Measurements from ENCODE around the gene FAM240A.

Gene FAM240A

DNA sequence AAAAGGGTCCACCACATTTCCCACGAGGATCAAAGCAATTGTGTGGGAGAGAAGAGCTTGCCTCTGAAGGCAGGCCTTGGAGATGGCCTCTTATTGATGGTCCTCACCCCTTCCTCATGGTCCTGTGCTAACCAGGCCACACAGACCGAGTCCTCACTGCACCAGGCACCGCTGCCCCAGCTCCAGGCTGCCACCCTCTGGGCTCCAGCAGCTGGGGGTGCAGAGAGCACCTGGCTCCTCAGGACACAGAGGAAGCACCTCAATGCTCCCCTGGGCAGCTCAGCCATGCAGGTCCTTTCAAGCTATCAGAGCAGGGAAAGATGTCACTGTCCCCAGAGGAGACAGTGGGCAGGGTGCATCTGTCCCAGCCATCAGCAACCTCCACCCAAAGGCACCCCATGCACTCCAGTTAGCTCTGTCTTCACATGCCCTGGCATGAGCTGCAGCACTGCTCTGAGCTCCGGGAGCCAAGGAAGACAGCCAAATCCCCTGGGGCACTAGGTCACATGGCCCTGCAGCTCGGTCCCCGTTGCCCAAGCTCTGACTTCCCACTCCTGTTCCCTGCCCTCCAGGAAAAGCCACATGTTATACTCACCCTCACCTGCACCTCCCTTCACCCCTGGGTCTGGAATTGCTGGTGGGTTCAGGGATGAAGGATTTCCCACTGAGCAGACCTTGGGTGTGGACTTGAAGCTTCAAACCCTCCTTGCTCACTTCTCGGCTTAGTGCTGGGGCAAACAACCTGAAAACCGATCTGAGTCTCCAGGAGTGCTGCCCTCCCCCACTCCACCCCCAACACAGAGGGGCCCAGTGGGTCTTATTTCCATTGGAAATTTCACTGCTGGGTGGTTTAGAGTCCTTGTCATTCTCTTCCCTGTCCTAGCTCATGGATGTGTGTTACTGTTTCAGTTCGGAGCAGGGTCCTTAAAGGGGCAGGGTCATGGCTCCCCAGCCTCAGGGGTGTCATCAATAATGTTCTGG, 48.5 kb downstream of the FAM240A start:
- Mint-ChIP-seq H3K27me3 (ENCODE audit: low read depth) (peaks cover 43% of the 10 kb centered on the region), H3K9me3 (no peaks in the 10 kb centered on the region), H3K4me1 (peaks cover 67% of the 10 kb centered on the region), H3K4me3 (no peak overlapping the region), H3K36me3 (ENCODE audit: low read depth) (no peaks in the 10 kb centered on the region), H3K27ac (no peak overlapping the region)
- TF ChIP-seq, protein P1, sequence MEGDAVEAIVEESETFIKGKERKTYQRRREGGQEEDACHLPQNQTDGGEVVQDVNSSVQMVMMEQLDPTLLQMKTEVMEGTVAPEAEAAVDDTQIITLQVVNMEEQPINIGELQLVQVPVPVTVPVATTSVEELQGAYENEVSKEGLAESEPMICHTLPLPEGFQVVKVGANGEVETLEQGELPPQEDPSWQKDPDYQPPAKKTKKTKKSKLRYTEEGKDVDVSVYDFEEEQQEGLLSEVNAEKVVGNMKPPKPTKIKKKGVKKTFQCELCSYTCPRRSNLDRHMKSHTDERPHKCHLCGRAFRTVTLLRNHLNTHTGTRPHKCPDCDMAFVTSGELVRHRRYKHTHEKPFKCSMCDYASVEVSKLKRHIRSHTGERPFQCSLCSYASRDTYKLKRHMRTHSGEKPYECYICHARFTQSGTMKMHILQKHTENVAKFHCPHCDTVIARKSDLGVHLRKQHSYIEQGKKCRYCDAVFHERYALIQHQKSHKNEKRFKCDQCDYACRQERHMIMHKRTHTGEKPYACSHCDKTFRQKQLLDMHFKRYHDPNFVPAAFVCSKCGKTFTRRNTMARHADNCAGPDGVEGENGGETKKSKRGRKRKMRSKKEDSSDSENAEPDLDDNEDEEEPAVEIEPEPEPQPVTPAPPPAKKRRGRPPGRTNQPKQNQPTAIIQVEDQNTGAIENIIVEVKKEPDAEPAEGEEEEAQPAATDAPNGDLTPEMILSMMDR (IDR thresholded peaks at IDR 0.05; ENCODE audit: unreplicated experiment in 3 of 3), result no peak

DNA sequence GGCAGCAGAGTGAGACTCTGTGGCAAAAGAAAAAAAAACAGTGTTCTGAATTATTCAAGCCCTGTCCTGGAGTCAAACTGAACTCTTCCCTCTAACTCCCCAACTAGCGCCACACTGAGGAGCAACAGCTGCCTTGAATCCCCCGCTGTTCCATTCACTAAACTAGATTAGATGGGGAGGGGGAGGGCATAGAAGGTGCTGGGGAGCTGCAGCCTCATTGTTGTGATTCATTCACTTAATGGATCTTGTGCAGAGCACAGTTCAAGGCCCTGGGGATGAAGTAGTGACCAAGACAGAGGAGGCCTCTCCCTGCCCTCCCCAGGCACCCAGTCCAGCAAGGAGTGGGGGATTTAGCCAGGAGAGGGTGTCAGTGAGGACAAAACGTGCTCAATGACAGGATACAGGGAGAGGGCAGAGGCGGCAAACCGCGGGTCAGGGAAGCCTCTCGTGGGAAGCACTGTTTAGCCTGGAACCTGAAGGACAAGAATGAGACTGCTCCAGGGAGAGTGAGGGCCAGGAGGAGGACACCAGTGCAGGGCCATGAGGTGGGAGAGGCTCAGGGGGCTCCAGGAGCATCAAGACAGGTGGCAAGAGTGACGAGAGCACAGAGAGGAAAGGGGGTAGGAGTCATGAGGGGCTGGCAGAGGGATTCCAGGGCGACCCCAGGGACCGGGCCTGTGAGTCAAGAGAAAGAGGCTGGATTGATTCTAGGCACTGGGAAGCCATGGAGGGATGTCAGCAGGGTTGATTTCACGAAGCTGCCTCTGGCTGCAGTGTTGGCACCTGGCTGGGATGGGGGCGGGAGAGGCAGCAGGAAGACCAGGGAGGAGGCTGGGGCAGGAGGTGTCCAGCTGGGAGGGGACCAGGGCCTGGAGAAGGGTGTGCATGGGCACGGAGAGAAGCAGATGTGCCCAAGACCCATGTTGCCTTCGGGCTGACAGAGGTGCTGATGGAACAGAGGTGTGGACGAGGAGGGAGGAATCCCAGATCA, 49.7 kb downstream of the FAM240A start:
- H3K36me3 Mint-ChIP-seq (ENCODE audit: low read depth), result no peaks in the 10 kb centered on the region
- peak overlapping the region; percentile 29 to 42 (median 37) for H3K4me3 Mint-ChIP-seq
- TF ChIP-seq, protein P1 (IDR thresholded peaks at IDR 0.05; ENCODE audit: unreplicated experiment in 3 of 3), result no peak
- H3K27ac Mint-ChIP-seq, result peak overlapping the region; percentile 73 to 91 (median 77)
- H3K27me3 Mint-ChIP-seq (ENCODE audit: low read depth), result peaks cover 39% of the 10 kb centered on the region
- H3K4me1 Mint-ChIP-seq, result peaks cover 77% of the 10 kb centered on the region
- H3K9me3 Mint-ChIP-seq, result no peaks in the 10 kb centered on the region

DNA sequence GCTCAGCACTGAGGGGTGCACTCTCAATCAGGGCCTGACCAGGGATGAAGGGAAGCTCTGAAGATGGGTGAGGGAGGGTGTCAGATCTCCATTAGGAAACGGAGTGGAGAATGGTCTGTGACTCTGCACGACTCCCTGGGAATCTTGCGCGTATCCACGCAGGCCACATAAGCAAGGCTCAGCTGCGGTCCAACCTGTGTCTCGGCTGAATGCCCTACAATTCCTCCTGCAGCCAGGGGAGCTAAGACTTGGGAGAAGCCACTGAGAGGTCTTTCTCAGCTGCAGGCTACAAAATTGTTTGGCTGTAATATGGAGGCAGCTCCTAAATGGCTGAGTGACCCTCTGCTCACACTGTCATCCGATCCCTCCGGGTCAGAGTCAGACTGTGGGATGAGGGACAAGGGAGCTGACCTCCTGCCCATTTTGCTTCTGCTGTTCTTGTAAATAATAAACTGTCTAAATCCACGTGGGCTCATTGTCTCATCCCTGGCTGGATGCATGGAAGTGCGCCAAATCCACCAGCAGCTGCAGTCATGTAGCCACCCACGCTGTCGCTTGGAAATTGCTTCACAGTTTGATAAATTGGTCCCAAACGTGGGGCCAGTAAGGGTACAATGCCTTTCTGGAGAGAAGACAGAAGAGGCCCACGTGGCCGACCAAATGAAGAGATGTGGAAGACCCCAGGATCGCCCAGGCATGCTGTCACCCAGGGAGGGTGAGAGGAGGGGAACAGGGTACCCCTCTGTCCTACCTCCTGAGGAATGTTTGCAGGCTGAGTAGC, 50.6 kb downstream of the FAM240A start:
- H3K36me3 Mint-ChIP-seq (ENCODE audit: low read depth), result no peaks in the 10 kb centered on the region
- H3K27me3 Mint-ChIP-seq (ENCODE audit: low read depth), result peaks cover 40% of the 10 kb centered on the region
- H3K4me1 Mint-ChIP-seq, result peaks cover 73% of the 10 kb centered on the region
- TF ChIP-seq, protein P1 (IDR thresholded peaks at IDR 0.05; ENCODE audit: unreplicated experiment in 3 of 3), result no peak
- no peaks in the 10 kb centered on the region for H3K9me3 Mint-ChIP-seq
- peak overlapping the region; percentile 31 to 42 (median 37) for H3K4me3 Mint-ChIP-seq
- H3K27ac Mint-ChIP-seq, result peak overlapping the region; percentile 73 to 91 (median 77)

GRCh38 chr3:46663591-46664135, 51.3 kb downstream of the FAM240A start:
- H3K9me3 Mint-ChIP-seq, result no peaks in the 10 kb centered on the region
- TF ChIP-seq, protein P1 (IDR thresholded peaks at IDR 0.05; ENCODE audit: unreplicated experiment in 3 of 3), result peak in 1 of 3 experiments; percentile 44
- H3K4me3 Mint-ChIP-seq, result peak overlapping the region; percentile 8 to 42 (median 31)
- no peaks in the 10 kb centered on the region for H3K36me3 Mint-ChIP-seq (ENCODE audit: low read depth)
- H3K27ac Mint-ChIP-seq, result peak overlapping the region; percentile 73 to 91 (median 77)
- H3K4me1 Mint-ChIP-seq, result peaks cover 73% of the 10 kb centered on the region
- H3K27me3 Mint-ChIP-seq (ENCODE audit: low read depth), result peaks cover 45% of the 10 kb centered on the region

All from nephron (organoid).